ENCODE data around the gene WFIKKN2.

Gene WFIKKN2

DNA sequence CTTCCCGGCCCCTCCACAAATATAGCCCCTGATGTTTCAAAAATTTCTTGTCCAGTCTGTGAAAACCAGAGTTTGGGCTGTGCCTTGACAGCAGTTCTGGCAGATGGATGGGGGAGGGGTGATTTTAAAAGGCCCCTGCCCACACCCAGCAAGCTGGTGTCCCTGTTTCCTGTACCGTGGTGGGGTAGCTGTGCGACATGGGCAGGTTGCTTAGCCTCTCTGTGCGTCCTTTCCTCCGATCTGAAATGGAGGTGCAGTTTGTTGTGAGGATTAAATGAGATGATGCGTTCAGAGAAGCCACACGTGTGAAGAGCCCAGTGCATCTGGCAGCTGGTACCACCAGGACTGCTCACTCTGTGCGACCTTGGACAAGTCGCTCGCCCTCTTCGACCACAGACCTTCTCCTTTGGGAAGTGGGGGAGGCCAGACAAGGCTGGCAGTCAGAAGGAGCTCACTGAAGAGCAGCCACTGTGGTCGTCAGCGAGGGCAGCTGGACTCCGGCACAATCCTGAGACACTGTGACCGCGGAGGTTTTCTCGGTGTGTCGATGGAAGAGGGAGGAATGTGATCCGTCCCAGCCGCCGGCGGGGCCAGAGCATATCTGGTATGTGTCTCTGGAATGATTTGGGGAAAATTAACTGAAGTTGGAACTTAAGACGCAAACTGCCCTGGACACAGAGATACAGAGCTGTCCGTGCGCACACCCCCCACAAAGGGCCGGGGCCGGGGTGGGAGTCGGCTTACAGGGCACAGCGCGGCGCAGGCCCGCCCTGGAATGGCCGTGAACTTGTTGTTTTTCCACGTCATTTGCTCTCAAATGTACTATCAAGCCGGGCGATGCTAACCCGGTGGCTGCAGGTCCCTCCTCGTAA is 721 bp upstream of the WFIKKN2 start:
- no peak for DNase-seq (ENCODE audit: low read depth in 2 of 2)

DNA sequence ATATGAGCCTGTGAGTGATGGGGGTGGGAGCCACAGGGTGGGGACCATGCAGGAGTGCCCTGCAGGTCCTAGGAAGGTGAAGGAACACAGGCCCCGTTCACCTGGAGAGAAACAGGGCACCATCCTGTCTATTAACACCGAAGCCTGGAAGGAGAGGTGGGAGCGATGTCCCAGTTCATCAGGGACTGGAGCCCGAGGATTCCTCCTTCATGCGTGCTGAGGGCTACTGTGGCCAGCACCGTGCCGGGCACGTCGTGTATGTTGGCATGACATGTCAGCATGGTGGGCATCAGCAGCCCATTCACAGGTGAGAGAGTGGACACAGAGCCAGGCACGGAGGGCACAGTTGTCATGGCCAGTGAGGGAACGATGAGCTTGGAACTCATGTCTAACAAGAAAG is 1.4 kb downstream of the WFIKKN2 start:
- no peak for DNase-seq (ENCODE audit: low read depth in 2 of 2)

DNA sequence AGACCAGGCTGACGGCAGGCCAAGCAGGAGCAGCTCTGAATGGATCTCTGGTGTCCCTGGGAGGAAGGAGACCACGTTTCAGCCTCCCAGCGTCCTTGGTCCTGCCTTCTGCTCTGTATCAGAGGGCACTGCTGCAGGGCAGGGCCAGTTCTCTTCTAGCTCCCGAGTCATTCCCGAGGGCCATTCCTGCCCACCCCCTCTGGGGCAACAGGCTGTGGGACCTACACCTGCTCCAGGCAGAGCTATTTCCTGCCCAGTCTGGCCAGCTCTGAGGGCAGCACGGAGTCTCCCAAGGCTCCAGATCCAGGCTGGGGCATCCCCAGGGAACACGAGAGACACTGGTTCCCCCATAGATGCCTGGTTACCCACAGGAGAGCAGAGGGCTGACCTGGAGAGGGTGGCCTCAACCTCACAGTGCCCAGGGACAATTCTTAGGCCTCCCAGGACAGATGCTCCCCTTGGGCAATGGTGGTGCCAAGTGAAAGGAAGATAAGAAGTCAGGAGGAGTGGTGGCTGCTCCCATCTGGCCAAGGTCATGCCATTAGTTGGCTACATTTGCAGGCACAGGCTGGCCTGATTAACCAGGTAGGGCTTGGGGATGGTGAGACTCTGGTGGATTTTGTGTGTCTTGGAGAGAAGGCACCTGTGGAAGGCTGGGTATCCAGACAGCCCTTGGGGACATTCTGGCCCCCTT is 2.0 kb downstream of the WFIKKN2 start:
- DNase-seq (ENCODE audit: low read depth in 2 of 2), result no peak

DNA sequence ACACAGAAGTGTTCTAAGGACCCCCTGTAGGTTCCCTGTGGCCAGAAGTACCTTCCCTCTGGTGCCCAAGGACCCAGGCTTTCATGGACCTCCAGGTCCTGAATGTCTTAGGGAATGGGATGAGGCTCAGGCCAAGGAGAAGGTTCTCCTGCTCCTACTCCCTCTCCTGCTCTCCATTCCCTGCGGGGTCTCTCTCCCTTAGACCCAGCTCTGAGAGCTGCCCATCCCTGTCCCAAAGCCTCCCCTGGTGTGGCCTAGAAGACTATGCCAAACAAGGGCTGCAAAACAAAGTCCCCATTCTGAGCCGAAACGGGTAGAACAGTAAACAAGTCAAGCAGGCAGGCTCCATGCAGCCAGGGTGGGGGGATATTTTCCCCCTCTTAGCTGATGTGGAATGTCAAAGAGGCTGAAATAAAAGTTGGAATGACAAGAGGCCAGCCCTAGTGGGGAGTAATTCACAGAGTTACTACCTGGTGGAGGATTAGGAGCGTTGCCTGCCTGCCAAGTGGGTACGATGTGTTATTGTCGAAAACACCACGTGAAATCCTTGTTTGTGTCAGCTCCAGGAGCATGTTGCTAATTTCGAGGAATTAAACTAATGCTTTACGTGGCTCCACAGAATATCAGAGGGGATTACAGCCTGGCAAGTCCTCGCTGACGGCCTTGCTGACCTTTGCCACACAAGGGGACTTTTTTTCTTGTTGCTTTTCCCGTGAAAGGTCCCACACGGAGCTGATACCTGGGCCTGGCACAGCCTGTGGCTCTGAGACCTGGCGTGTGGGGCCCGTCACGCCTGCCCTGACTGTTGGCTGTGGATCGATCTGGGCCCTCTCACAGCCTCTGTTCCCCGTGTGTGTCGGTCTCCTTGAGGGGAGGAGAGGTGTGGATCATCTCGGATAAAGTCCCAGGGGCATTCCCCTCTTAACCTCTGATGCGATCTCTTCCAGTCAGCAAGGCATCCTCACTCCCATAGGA is 2.9 kb downstream of the WFIKKN2 start:
- no peak for DNase-seq (ENCODE audit: low read depth in 2 of 2)

DNA sequence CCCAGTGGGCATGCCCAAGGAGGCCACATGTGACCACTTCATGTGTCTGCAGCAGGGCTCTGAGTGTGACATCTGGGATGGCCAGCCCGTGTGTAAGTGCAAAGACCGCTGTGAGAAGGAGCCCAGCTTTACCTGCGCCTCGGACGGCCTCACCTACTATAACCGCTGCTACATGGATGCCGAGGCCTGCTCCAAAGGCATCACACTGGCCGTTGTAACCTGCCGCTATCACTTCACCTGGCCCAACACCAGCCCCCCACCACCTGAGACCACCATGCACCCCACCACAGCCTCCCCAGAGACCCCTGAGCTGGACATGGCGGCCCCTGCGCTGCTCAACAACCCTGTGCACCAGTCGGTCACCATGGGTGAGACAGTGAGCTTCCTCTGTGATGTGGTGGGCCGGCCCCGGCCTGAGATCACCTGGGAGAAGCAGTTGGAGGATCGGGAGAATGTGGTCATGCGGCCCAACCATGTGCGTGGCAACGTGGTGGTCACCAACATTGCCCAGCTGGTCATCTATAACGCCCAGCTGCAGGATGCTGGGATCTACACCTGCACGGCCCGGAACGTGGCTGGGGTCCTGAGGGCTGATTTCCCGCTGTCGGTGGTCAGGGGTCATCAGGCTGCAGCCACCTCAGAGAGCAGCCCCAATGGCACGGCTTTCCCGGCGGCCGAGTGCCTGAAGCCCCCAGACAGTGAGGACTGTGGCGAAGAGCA is 4.4 kb downstream of the WFIKKN2 start:
- DNase-seq (ENCODE audit: low read depth in 2 of 2), result no peak

DNA sequence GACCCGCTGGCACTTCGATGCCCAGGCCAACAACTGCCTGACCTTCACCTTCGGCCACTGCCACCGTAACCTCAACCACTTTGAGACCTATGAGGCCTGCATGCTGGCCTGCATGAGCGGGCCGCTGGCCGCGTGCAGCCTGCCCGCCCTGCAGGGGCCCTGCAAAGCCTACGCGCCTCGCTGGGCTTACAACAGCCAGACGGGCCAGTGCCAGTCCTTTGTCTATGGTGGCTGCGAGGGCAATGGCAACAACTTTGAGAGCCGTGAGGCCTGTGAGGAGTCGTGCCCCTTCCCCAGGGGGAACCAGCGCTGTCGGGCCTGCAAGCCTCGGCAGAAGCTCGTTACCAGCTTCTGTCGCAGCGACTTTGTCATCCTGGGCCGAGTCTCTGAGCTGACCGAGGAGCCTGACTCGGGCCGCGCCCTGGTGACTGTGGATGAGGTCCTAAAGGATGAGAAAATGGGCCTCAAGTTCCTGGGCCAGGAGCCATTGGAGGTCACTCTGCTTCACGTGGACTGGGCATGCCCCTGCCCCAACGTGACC is 5.0 kb downstream of the WFIKKN2 start:
- no peak for DNase-seq (ENCODE audit: low read depth in 2 of 2)

DNA sequence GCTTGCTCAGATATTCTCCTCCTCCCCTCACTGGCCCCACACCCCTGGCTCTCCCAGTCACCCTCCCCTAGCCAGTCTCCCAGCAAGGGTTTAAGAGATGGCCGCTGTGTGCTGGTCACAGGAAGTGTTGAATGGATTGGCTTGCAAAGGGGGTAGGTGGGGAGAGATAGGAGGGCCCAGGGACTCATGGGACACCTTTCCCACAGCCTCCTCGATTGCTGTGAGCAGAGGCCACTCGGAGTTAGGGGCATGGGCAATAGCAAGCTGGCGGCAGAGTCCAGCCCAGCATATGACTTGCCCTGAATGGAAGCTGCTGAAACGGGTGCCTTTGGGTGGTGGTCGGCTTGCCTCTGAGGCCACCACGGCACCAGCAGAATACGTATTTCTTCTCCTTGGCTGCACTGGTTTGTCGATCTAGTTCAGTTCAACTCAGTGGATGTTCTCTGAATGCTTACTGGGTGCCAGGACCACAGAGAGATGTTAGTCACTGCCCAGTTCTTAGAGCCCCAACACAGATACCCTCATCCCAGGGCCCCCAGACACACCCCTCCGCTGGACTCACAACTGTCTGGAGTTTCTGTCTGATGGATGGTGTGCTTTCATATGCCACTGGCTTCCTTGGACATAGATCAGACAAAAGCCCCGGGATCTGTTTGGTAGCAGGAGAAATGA is 6.0 kb downstream of the WFIKKN2 start:
- DNase-seq (ENCODE audit: low read depth in 2 of 2), result no peak

DNA sequence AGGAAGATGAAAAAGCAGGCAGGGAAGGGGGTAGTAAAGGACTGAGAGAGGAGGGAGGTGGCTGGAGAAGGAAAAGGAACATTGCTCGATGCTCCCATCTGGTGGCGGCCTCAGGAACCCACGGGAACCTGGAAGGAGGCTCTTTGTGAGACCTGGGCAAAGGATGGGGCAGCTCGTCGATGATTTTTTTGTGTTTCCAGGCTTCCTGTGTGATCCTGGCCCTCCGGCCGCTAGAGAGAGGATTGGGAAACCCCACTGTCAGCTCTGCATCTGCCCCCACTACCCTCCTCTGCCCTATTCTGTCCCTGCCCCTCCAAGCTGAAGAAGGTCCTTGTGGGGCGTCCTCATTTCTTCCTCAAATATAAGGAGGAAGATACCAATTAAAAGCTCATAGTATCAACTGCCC is 6.6 kb downstream of the WFIKKN2 start:
- no peak for DNase-seq (ENCODE audit: low read depth in 2 of 2)

DNA sequence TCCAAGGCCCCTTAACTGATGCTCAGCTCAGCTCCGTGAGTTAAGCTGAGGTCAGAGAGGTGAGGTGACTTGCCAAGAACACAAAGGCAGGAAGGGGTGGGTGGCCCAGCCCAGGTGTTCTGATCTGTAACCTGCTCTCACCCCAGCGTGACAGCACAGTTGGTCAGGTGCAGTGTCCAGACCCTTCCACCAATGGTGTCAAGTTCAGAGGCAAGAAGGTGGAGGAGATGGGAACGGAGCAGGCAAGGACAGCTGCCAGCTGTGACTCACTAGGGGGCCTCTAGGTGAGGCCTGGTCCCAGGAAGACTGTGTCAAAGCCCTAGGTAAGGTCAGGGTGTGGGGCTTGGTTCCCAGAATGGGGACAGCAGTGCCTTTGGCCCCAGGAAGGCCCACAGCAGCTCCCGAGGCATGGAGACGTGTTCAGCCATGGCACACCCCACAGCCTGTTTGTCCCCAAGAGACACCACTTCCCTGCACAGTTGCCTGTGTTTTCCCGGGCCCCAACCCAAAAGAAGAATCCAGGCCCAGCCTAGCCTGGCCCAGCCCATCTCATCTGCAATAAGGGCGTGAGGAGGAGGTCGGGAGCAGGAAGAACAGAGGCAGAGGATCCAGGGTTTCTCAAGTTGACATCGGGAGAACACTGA is 7.2 kb downstream of the WFIKKN2 start:
- no peak for DNase-seq (ENCODE audit: low read depth in 2 of 2)

DNA sequence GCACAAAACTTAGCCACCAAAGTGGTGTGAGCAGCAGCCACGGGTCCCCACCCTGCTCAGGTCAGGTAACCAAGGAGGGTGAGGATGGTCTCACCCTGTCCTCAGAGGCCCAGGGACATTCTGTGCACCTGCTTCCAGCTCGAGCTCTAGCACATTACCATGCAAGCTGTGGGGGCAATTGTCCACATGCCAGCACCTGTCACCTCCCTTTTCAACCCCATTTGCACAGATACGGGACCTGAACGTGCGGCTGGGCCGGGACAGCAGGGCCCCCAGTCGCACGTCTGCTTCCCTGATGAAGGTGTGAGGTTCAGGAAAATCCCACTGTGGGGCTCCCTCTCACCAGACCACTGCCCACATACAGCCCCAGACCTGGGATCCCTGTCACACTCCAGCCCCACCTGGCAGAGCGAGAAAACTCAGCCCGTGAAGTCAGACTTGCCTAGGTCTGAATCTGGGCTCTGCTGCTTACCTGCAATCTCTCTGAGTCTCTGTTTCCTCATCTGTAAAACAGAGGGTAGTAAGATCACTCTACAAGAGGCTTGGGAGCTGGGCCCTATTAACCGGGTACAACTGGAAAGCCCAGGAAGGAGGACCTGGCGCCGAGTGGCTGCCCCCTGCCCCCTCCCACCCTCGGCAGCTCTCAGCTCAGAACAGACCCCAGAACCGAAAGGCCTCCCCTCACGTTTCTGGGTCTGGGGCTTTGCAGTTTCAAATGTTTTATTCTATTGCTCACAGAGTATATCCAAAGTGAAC is 7.9 kb downstream of the WFIKKN2 start:
- no peak for DNase-seq (ENCODE audit: low read depth in 2 of 2)

DNA sequence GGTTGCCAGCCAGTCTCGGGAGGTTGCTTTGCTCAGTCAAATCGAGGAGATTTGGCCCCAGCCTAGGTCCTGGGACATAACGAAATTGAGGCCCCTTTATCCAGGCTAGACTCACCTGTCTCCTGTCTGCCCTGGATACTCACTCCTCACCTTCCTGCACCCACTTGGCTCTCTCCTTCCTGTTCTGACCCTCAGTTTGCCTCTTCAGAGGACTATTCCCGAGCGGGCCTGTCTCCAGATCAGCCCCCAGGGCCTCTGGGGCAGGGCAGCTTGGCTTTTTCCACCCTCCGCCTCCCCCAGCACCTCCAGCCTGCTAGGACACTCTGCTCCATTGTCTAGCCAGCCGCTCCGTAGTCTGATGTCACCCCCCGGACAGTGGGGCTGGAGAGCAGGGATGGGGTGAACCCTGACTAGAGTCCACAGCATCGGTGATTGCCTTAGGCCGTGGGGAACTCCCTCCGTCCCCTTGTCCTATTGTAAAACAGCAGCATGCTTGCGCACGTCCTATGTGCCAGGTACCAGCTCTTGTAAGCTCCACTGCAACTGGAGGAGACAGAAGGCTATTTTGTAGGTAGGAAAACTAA is 8.8 kb downstream of the WFIKKN2 start:
- DNase-seq (ENCODE audit: low read depth in 2 of 2), result no peak

DNA sequence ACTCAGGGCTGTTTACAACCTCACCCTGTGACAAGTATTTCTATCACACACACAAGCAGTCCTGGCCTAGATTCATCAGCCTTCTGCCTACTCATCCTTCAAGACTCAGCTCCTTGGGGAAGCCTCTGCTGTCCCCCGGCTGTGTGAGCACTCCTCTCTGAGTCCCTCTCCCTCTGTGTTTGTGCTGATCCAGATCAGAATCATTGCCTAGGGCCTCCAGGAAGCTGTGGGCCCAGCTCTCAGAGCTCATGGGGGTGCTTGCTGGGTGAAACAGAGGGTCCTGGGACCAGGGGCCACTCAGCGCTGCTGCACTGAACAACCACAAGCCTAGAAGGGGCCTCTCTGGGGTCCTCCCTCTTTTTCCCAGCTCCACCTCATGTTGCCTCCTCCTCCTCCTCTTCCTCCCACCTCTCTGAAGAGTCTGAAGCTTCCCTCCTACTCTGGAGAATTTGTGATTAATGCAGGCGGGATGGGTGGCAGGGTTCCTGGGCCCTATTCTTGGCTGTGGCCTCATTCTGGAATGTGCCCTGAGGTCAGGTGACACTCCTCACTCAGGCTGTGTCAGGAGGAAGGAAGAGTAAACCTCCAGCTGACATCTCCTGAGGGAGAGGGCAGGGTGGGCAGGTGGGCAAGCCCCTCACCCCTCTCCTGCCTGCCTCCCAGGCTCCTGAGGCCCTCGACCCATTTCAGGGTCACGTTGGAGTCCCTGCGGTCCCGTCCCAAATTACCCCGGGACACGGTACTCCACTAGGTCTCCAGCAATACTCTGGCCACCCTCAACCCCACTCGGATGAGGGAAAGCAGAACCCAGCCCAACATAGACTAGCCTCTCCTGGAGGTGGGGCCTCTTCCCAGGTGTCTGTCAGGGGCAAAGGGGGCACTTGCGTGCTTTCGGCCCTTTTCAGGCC is 10.1 kb downstream of the WFIKKN2 start:
- no peak for DNase-seq (ENCODE audit: low read depth in 2 of 2)

DNA sequence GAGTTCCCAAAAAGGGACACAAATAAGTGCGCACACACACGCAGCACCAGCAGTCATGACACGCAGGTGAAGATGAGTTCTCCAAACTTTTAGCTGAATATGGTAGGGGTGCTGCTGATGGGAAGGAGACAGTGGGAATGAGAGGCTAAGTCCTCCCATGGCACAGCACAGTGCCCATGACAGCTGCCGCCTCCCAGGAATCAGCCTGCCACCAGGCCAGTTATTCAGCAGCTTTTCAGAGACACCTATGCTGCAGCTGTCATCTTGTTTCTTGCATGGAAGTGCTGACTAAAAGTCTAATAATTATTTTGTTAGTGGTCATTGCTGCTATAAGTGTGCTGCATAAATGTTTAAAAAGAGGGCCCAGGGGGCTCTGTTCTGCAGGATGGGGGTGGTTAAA is 12.2 kb downstream of the WFIKKN2 start:
- no peak for DNase-seq (ENCODE audit: low read depth in 2 of 2)

DNA sequence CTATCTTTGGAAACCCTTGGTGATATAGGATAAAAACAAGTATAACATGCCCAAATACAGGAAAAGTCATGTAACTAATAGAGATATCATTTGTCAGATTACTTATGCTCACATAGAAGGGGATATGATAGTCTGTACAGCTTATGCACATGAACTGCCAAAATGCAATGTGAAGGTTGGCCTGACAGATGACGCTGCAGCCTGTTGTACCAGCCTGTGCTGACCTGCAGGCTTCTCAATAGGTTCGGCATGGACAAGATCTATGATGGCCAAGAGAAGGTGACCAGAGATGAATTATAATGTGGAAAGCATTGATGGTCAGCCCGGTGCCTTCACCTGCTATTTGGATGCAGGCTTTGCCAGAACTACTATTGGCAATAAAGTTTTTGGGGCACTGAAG is 12.7 kb downstream of the WFIKKN2 start:
- DNase-seq (ENCODE audit: low read depth in 2 of 2), result no peak

DNA sequence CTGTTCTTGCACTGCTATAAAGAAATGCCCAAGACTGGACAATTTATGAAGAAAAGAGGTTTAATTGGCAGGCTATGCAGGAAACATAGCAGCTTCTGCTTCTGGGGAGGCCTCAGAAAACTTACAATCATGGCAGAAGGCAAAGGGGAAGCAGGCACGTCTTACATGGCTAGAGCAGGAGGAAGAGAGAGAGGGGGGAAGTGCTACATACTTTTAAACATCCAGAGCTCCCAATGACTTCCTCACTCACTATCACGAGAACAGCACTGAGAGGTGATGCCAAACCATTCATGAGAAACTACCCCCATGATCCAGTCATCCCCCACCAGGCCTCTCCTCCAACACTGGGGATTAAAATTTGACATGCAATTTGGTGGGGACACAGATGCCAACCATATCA is 13.3 kb downstream of the WFIKKN2 start:
- DNase-seq (ENCODE audit: low read depth in 2 of 2), result no peak

DNA sequence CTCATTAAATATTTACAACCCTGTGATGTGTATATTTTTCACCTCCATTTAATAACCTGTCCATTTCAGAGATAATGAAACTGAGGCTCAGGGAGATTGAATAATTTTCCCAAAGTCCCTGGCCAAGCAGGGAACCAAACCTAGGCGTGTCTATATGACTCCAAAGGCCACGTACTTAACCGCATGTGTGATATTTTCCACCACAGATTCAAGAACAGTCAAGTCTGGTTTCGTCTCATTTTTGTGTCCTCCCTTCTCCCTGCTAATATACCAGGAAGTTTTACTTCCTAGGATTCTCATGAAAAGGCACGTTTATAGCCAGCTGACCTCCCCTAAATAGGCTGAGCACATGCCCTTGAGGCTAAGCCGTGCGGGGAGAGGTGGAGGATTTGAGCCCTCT is 15.3 kb downstream of the WFIKKN2 start:
- DNase-seq (ENCODE audit: low read depth in 2 of 2), result no peak

DNA sequence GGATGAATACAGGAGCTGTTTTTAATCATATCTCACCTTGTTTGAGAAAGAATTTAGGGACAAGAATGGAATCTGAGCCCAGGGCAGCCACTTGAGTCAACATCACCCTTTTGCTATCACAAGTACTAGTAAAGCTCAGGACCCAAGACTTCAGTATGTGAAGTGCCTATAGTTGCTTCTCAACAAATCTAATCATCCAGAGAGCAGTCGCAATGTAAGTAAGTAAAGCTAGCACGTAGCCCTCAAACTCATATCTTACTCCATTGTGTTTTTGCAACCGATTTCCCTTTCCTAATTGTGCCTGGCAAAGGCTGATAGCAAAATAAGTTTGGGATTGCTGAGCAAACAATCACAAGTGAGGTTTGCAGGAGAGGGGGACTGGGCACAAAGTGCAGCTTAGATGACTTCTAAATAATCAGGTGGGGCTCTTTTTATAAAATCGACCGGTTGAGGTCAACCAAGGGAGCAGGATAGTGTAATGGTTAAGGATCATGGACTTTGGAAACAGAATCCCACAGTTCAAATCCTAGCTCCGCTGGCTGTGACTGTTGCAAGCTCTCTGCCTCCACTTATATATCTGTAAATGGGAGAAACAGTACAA is 17.7 kb downstream of the WFIKKN2 start:
- no peak for DNase-seq (ENCODE audit: low read depth in 2 of 2)

DNA sequence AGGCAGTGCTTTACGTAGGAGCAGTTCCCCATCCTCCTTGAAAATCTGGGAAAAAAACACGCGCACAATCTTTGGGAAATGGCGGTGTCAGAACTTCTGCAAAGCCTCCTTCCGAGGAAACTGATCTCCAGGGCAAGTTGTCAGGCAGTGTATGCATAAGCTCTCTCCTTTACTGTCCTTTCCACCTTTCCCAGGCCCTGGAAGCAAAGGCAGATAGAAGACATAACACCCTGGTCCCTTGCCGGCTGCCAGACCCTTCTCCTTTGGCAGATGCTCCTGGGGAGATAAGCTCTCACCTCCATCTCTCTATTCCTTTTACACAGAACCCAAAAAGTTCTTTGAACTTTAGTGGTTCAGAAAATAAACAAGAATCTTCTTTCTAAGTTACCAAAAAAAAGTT is 18.4 kb downstream of the WFIKKN2 start:
- DNase-seq (ENCODE audit: low read depth in 2 of 2), result no peak

Data from stimulated activated CD8-positive, alpha-beta memory T cell treated with anti-CD3 and anti-CD28 coated beads, Interleukin-15, amount 100 ng/mL, for 4 hours (primary cell).